Measurements from ENCODE around the gene ABHD17B. TPM values are rescaled to one million over a fixed set of nuclear protein-coding genes. Genes with fewer than 3 reads are reported as not detected.

Gene ABHD17B
- total and polyA plus RNA-seq, 7 donors: 8.4 to 68.3 (median 16.1) TPM

GRCh38 chr9:71928376-71928775 lies 17.4 kb upstream of the ABHD17B start:
- peaks cover 6% of the 10 kb centered on the region for H3K4me1 ChIP-seq
- intact Hi-C loops (cut with DNase I): no loop called here

GRCh38 chr9:71925834-71926233 lies 14.8 kb upstream of the ABHD17B start:
- intact Hi-C loops (cut with DNase I): no loop called here
- H3K9me3 ChIP-seq: no peaks in the 10 kb centered on the region
- DNase-seq: no peak
- H3K36me3 ChIP-seq (ENCODE audit: insufficient read depth in 1 of 2, low read depth in 1 of 2): no peaks in the 10 kb centered on the region
- no peak for ATAC-seq
- peaks cover 6% of the 10 kb centered on the region for H3K4me1 ChIP-seq
- no peaks in the 10 kb centered on the region for H3K27me3 ChIP-seq (ENCODE audit: insufficient read depth in 3 of 3, low read length in 2 of 3)
- H3K27ac ChIP-seq: no peak overlapping the region
- H3K4me3 ChIP-seq: no peak overlapping the region
- no peak for TF ChIP-seq CTCF (IDR thresholded peaks at IDR 0.05)

More at GRCh38 chr9:71928376-71928775, 17.4 kb upstream of the ABHD17B start:
- no peak for TF ChIP-seq CTCF (IDR thresholded peaks at IDR 0.05)
- Histone ChIP-seq H3K27ac (no peak overlapping the region), H3K27me3 (ENCODE audit: insufficient read depth in 3 of 3, low read length in 2 of 3) (no peaks in the 10 kb centered on the region), H3K9me3 (no peaks in the 10 kb centered on the region), H3K36me3 (ENCODE audit: insufficient read depth in 1 of 2, low read depth in 1 of 2) (no peaks in the 10 kb centered on the region), H3K4me3 (no peak overlapping the region)
- WGBS, 3 donors: 93 to 98% (median 98%) methylated on average over 1 of the region's 1 CpG
- DNase-seq (no peak), ATAC-seq (peak in 3 of 4 donors; percentile 37 to 58 (median 58))

- no peaks in the 10 kb centered on the region for H3K9me3 ChIP-seq
- DNase-seq (no peak), ATAC-seq (no peak)
- H3K4me1 ChIP-seq: peaks cover 6% of the 10 kb centered on the region
- no peak overlapping the region for H3K27ac ChIP-seq
- no peak for TF ChIP-seq CTCF (IDR thresholded peaks at IDR 0.05)
- intact Hi-C loops (cut with DNase I): no loop called here
- H3K36me3 ChIP-seq (ENCODE audit: insufficient read depth in 1 of 2, low read depth in 1 of 2): no peaks in the 10 kb centered on the region
- H3K27me3 ChIP-seq (ENCODE audit: insufficient read depth in 3 of 3, low read length in 2 of 3): no peaks in the 10 kb centered on the region
- H3K4me3 ChIP-seq: no peak overlapping the region
Observed at GRCh38 chr9:71924576-71924975, 13.6 kb upstream of the ABHD17B start.

GRCh38 chr9:71921190-71921814 lies 10.3 kb upstream of the ABHD17B start:
- H3K4me3 ChIP-seq: no peak overlapping the region
- intact Hi-C loops (cut with DNase I): no loop called here
- TF ChIP-seq CTCF (IDR thresholded peaks at IDR 0.05): no peak

More at GRCh38 chr9:71921190-71921814, 10.3 kb upstream of the ABHD17B start:
- DNase-seq (no peak), ATAC-seq (no peak)
- no peaks in the 10 kb centered on the region for H3K9me3 ChIP-seq
- H3K27me3 ChIP-seq (ENCODE audit: insufficient read depth in 3 of 3, low read length in 2 of 3): no peaks in the 10 kb centered on the region
- H3K36me3 ChIP-seq (ENCODE audit: insufficient read depth in 1 of 2, low read depth in 1 of 2): no peaks in the 10 kb centered on the region
- H3K4me1 ChIP-seq: peaks cover 10% of the 10 kb centered on the region
- no peak overlapping the region for H3K27ac ChIP-seq
